ENCODE data around the gene CYTH3.
"Not testable (repeated sequence)": the region's sequence is repeated elsewhere in the genome, so short reads cannot be mapped to it uniquely, and the experiment has no call there.

The CYTH3 gene

DNA sequence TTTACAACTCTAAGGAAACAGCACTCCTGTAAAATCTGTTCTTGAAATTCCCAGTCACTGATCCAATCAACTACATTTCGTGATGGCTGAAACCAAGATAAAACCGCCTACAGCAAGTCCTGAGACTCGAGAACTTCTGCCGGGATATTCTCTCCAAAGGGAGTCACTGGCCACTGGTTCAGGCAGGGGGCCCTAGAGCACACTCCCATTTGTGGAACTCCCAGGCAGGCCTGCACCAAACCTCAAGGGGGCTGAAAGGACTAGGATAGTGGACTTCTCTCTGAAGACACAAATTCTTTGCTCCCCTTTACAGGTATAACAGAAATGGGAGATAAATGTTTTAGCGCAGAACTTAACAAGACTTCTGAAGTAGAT, 16.3 kb downstream of the CYTH3 start:
- DNase-seq = no peak

DNA sequence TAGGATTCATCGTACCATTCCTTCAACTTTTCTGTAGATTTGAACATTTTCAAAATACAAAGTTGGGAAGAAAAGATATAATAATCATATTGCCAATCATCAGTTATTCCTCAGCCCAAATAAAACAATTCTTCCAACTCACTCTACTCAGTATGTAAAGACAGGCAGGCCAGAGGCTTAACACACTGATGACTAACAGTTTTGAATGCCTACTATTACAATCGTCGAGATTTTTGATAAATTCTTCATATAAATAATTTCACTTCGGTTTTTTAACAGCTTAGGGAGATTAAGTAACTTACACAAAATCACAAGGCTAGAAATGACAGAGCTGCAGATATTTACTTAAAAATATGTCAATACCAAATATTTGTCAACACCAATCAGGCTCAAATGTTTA, 17.6 kb downstream of the CYTH3 start:
- no peak for DNase-seq

DNA sequence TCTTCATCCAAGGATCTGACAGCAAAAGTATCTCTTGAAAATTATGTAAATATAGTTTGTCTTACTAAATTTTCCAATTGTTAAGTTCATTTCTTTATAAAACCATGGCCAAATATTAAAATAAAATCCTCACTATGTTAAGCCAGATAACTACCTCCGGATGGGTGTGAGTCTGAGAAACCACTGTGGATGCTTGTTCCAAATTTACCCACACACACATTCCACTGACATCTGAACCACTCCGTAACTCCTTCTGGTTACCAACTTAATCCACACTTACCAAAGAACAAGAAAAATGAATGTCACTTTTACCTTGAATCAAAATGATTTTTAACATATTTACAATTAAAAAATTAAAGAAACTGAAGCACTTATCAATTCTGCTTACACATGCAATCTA, 19.7 kb downstream of the CYTH3 start:
- DNase-seq = no peak

DNA sequence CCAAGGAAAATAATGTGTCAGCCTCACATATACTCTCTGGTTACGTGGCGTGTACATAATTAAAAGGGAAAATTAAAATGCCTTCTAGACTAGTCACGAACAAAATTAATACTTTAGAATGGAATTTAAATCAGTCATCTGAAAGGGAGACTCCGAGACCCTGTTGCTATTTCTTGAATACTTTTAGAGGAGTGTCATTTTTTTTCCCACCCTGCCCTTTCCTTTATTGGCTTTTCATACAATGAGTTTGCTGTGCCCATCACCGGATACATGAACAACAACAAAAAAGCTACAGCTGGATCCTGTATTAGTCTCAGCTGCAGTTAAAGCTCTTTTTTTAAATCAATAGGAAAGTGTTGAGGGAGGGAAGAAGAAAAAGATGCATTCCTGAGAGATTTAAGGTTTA, 20.1 kb downstream of the CYTH3 start:
- no peak for DNase-seq

DNA sequence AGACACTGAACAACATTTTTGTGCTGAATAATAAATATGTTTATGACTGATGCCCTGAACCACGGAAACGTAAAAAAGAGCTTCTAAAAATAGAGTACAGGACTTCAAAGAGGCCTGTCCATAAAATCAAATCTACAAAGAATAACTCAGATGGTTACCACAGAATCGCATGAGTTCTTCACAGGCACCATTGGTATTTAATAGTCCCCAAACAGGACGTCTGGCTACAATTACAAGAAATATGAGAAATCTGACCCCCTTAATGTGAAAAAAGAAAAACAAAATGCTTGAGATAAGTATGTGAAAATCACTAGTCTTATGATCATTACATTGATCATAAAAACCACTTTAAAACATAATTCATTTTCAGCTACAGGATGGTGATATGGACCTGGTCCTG, 20.8 kb downstream of the CYTH3 start:
- DNase-seq = no peak

DNA sequence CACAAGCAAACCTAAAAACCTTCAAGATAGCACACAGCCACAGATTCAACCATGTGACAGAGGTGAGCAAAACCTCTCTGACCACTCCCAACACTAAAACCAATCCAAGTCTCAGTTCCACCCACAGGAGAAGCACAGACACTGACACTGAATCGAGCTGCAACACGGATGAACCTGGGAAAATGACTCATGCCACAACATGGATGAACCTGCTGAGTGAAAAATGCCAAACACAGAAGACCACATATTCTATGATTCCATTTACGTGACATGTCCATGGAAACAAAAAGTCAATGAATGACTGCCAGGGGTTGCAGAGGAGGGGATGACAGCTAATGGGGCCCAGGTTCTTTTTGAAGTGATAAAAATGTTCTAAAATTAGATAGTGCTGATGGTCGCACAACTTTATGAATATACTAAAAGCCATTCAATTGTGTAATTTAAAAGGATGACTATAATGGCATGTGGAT, 22.0 kb downstream of the CYTH3 start:
- no peak for DNase-seq

DNA sequence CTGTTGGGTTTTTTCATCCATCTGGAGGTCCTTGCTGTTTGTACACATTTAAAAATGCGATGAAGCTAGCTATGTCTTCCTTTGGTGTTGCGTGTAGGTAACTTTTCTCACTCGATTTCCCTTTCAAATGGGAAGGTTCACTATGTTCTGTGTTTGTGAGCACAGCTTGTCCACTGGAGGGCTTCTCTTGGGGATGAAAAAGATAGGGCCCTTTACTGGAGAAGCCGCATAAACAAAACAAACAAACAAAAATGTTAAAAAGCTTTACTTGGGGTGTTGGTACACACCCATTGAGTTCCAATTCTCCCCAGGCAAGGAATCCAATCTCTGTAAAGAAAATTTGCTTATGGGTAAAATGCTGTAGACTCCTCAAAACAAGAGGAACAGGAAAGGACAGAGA, 23.4 kb downstream of the CYTH3 start:
- no peak for DNase-seq

DNA sequence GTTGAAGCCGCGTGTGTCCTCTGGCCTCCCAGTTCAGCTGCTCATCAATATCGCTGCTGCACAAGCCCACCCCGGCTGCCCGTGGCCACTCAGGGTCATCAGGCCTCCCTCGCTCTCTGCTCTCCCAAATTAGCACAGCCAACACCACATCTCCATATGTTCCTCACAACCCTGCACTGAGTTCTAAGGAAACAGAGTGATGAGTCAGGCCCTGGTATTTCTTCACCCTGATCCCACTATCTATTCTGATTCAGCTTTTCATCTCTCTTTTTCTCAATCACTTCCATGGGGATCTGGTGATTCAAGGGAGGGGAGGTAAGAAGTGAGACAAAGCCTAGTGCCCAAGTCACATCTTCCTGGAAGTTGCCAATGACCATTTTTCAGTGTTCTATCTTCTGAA, 23.8 kb downstream of the CYTH3 start:
- no peak for DNase-seq

DNA sequence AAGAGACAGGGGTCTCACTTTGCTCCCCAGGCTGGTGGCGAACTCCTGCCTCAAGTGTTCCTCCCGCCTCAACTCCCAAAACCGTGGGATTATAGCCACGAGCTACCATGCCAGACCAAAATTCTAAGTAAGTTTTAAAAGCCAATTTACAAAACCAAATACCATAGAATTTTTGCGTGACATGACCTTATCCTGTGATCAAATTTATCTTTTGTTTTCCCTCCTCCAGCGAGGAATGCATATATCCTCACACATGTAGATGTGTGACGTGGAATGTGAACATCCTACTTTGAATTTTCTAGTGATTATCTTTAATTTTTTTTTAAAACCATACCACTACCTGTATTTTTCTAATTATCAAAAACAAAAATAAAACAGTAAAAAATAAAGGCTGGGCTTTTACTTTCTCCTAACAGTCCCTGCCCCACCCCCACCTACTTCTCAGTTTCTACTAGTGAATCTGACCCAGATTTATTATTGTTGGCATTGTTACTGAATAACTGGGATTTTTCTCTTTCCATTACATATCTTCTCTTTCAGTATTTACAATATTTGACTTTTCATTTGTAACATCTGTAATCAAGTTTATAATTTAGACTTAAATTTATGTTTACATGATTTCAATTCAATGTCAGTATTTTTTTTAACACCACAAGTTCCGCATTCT, 26.0 kb downstream of the CYTH3 start:
- no peak for DNase-seq

DNA sequence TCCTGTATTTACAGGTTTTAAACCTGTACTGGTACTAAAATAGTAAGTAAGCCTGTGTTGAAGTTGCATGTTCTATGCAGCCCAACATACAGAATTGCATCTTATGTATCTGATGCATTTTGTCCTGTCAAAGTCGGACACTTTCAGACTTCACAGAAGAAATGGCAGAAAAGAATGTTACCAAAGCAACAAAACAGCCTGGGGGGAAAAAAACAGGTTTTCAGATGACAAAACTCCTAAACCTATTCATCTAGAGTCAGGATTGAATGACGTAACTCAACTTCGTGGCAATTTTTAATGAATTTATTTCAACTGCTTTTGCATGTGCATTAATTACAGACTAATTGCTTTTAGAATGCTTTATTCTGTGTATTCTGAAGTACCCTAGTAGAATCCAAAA, 28.4 kb downstream of the CYTH3 start:
- DNase-seq = no peak

DNA sequence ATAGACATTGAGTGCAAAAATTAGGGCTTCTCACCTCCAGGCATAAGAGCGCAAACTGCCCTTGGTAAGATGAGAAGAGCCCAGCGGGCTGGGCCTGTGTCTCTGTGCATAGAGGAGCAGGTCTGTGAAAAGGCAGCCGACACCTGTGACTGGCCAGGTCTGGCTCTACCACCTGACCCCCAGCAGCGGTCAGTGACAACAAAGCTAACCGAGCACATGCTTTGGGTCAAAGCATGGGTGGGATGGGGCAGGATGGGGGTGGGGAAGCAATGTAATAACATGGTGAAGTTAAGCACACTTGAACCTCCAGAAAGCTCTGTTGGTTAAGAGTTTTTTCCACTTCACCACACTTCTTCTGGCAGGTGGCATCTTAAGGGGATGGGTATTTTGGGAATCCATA, 29.3 kb downstream of the CYTH3 start:
- no peak for DNase-seq

DNA sequence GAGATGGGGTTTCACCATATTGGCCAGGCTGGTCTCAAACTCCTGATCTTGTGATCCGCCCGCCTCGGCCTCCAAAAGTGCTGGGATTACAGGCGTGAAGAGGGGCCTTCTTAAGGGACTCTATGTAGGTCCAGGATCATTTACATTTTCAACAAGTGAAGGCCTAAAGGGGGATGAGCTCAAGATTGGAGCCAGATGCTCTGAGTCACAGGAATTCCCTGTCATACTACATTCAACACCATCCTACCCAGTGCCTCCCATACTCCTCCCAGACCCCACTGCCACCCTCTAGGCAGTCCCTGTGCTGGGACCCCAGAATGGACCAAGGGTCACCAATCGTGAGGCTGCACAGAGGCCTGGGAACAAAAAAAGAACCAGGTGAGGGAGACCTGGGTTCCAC, 29.9 kb downstream of the CYTH3 start:
- DNase-seq = no peak

DNA sequence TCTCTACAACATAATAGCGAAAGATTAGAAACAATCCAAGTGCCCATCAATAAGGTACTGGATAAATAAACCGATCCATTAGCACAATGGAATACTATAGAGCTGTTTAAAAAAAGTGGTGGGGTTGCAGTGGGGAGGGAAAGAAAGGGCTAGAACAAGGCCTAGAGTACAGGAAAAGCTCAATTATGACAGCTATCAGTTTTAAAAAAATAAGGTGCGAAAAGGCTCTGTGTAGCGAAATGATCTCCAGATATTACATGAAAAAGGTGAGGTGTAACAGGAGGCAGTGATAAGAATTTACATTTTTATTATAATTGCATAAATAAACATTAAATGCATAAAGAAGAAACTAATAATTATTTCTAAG, 30.8 kb downstream of the CYTH3 start:
- DNase-seq = no peak

DNA sequence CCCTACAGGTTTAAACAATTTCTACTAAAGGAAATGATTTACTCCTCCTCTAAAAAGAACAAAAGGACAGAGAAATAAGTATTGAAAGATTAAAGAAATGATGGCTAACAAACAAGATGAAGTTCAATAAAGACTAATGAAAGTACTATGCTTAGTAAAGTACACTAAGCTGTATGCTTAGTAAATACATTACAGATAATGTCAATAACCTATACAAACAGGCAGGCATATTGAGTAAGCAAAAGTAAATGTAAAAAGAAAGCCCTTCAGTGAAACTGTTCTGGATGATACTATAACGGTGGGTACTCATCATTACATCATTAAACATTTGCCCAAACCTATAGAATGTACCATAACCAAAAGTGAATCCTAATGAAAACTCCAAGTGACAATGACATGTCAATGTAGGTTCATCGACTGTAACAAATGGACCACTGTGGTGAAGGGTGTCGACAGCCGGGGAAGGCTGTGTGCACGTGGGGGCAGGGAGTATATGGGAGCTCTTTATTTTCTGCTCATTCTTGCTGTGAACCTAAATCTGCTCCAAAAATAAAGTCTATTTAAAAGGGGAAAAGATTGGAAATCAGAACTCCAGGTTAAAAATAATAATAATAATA, 34.0 kb downstream of the CYTH3 start:
- DNase-seq = no peak

DNA sequence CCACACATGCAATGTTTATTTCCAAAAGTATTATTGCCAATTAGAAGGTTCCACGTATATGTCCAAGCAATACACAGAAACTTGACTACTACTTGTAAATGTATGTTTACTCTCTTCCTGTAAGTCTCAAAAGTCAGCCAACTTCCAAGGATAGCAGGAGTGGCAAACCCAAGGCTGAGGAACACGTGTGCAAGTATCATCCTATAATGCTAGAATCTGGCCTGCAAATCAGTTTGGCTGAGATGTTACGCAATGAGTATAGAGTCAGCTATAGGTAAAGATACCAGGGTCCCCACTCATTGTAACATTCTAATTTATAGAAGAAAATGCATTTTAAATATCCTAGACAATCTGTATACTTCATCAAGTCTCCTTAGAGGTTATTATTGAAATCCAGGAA, 34.7 kb downstream of the CYTH3 start:
- DNase-seq = no peak

DNA sequence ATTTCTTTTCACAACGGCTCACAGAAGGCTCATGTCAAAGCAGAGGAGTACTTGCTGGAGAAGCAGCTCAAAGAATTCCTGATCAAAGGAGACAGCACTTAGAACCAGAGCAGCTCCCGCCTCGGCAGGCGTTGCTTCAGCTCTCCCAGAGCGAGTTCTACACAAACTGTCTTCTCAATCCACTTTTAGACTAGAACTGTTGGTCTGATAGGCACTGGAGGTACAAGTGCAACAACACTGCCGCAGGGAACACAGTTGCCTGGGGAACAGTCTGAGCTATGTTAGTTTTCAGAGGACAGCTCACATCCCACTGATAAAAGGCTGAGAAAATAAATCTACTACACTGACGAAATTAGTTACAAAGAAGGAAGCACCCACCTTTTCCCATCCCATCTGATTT, 35.4 kb downstream of the CYTH3 start:
- DNase-seq = no peak

DNA sequence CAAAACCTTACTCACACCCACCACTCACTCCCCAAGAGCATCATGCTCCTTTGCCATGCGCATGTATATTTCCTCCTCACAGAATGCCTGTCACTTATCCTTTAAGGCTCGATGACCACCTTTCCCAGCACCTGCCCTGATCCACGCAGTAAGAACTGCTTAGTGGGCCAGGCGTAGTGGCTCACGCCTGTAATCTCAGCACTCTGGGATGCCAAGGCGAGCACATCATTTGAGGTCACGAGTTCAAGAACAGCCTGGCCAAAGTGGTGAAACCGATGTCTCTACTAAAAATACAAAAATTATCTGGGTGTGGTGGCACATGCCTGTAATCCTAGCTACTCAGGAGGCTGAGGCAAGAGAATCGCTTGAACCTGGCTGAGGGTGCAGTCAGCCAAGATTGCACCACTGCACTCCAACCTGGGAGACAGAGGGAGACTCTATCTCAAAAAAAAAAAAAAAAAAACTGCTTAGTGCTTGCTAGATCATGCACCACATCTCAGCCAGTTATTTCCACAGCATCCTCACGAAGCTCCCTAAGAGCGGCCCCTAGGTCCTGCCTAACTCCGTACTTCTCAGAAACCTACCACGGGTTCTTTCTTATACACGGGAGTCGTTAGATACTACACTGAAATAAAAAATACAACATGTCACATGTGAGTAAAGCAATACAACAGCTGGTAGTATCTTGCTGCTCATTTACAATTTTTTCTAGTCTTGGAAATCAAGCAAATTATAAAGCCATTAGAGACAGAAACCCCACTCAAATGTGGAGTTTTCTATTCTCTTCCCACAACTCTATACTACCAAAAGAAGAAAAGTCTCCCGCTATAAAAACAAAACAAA, 37.2 kb downstream of the CYTH3 start:
- no peak for DNase-seq

DNA sequence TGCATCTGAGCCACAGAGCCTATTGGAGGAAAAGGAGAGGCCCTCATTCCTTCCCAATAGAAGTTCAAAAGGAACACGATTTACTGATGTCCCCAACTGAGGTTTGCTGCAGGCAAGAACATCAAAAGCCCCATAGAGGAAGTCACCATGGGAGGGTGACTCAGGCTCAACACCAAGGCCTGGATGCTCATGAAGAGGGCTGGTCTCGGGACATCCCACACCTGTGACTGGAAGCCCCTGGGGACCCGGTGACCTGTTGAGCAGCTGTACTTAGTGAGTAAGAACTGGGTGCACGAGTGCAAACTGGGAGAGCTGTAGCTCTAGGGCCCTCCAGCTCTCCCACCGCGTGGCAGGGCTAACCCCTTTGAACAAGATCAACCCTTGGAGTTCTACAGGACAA, 38.0 kb downstream of the CYTH3 start:
- no peak for DNase-seq

DNA sequence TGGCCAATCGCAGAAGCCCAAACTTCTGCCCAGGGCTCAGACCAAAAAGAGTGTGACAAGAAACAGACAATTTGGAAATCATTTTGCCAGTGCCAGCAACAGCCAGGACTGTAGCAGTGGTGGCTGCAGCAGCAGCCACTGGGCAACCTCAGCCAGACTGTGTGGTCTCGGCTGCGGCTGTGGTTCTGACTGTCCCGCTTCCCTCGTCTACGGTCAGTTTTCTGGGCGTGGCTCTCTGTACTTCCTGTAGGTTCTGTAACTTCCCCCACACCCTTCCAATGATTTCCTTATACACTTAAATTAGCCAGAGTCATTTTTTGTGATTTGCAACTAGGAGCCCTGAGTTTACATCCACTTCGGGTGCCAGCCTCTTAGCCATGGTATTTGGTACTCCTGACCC, 39.9 kb downstream of the CYTH3 start:
- no peak for DNase-seq

DNA sequence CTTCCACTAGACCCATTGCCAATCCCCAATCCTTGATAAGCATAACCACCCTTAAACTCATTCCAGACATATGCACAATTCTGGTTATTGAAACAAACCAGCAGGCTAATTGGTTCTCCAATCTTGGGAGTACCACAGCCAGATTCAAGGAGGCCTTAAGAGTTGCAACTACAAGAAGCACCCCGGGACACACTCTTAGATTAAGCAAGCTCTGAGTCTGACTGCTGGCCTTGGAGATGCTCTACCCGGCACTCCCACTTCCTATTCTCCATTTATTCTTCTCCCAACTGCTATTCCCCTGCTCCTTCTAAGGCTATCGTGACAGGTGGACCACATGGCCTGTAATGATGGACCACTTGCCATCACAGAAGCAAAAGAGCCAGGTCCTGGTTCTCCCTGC, 40.3 kb downstream of the CYTH3 start:
- DNase-seq = no peak

DNA sequence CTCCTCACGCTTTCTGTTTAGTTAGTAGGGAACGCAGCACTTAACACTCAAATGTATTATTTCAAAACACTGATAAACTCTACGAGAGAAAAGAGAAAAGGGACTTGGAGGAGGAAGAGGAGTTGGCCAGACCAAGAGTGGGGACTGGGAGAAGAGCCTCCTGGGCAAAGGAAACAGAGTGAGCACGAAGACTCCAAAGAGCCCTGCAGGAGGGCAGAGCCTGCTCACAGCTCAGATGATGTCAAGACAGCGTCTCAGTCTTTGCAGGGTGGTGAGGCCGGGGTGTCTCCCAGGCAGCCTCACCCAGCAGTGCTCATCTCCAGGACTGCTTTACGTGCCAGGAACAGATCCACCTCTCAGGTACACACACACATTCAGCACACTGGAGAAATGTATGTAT, 41.2 kb downstream of the CYTH3 start:
- DNase-seq = no peak

DNA sequence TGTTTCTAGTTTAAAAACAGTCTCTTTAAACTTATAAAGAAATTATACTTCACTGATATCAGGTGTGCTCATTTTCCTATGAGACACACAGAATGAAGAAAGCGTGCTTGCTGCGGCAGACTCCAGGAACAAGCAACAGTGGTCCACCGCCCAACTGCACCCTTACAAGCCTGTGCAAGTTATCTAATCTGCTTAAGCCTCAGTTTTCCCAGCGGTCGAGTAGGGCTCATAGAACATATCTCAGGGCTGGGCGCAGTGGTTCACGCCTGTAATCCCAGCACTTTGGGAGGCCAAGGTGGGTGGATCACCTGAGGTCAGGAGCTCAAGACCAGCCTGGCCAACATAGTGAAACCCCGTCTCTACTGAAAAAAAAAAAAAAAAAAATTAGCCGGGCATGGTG, 43.1 kb downstream of the CYTH3 start:
- DNase-seq = not testable (repeated sequence)

DNA sequence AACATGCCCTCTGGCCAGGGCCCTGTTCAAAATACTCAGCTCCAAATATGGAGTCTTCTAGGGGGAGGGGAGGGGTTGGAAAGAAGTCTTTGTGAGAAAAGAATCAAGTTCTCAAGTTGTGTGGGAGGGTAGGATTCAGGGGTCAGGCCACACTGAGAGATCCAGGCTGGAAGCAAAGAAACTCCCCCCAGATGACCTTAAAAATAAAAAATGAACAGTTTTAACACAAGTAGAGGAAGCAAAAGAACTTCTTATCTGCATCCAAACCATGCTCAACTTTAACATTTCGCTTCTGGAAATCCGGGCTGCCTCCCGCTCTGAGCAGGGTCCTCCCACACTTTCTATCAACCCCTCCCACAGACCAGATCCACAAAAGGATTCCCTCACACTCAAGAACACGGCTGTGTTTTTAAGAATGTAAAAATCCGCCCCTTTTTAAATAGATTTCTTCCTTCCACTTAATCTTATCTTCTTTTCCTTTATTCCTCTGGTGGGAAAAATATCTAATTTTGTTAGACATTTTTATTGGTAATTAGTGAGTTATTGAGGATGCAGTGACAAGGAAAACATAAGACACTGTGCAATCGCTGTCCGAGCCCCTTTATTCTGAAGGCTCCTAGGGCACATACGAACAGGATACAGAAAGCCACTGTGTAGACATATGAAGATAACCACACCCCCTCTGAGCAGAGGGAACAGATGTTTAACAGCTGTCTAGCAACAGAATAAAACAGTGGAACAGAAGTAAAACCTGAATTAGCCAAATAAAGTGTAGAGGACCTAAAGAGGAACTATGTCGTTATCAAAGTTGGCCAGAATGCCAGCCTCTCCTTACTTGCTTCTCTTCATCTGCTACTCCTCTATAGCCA, 43.8 kb downstream of the CYTH3 start:
- no peak for DNase-seq

All from NCI-H526 treated with DMSO at 0.1 percent for 48 hours (cell line).